ENCODE results near the gene IPCEF1.
"Not testable (repeated sequence)": the region's sequence is repeated elsewhere in the genome, so short reads cannot be mapped to it uniquely, and the experiment has no call there.

Gene IPCEF1

GRCh38 chr6:154202958-154203357 lies 153.6 kb downstream of the IPCEF1 start:
- no peak overlapping the region for H3K4me3 ChIP-seq (ENCODE audit: low read depth, low read length)
- no peak for TF ChIP-seq CTCF (IDR thresholded peaks at IDR 0.05; ENCODE audit: low read depth, low read length)
- in situ Hi-C loops (cut with HindIII; ENCODE audit: low sequenced_read_pairs), result no loop called here
- DNase-seq (ENCODE audit: low read depth, low spot score), result no peak

GRCh38 chr6:154202339-154202738 lies 154.3 kb downstream of the IPCEF1 start:
- H3K4me3 ChIP-seq (ENCODE audit: low read depth, low read length), result no peak overlapping the region
- TF ChIP-seq CTCF (IDR thresholded peaks at IDR 0.05; ENCODE audit: low read depth, low read length), result no peak
- no peak for DNase-seq (ENCODE audit: low read depth, low spot score)
- in situ Hi-C loops (cut with HindIII; ENCODE audit: low sequenced_read_pairs), result no loop called here

GRCh38 chr6:154201688-154202087 lies 154.9 kb downstream of the IPCEF1 start:
- in situ Hi-C loops (cut with HindIII; ENCODE audit: low sequenced_read_pairs); H3K4me3 ChIP-seq (ENCODE audit: low read depth, low read length); DNase-seq (ENCODE audit: low read depth, low spot score): not testable (repeated sequence)

GRCh38 chr6:154197196-154197860 lies 159.3 kb downstream of the IPCEF1 start:
- H3K4me3 ChIP-seq (ENCODE audit: low read depth, low read length), result no peak overlapping the region
- no peak for TF ChIP-seq CTCF (IDR thresholded peaks at IDR 0.05; ENCODE audit: low read depth, low read length)
- peak; percentile 57 for DNase-seq (ENCODE audit: low read depth, low spot score)
- in situ Hi-C loops (cut with HindIII; ENCODE audit: low sequenced_read_pairs), result no loop called here

GRCh38 chr6:154196333-154196885 lies 160.2 kb downstream of the IPCEF1 start:
- DNase-seq (ENCODE audit: low read depth, low spot score), result no peak
- in situ Hi-C loops (cut with HindIII; ENCODE audit: low sequenced_read_pairs), result no loop called here
- no peak overlapping the region for H3K4me3 ChIP-seq (ENCODE audit: low read depth, low read length)
- TF ChIP-seq CTCF (IDR thresholded peaks at IDR 0.05; ENCODE audit: low read depth, low read length), result no peak

- in situ Hi-C loops (cut with HindIII; ENCODE audit: low sequenced_read_pairs), result no loop called here
- no peak overlapping the region for H3K4me3 ChIP-seq (ENCODE audit: low read depth, low read length)
- TF ChIP-seq CTCF (IDR thresholded peaks at IDR 0.05; ENCODE audit: low read depth, low read length), result no peak
- no peak for DNase-seq (ENCODE audit: low read depth, low spot score)
Measured at GRCh38 chr6:154187714-154188113, 168.9 kb downstream of the IPCEF1 start.

- TF ChIP-seq CTCF (IDR thresholded peaks at IDR 0.05; ENCODE audit: low read depth, low read length), result no peak
- in situ Hi-C loops (cut with HindIII; ENCODE audit: low sequenced_read_pairs), result no loop called here
- no peak for DNase-seq (ENCODE audit: low read depth, low spot score)
- H3K4me3 ChIP-seq (ENCODE audit: low read depth, low read length), result no peak overlapping the region
Measured at GRCh38 chr6:154187203-154187602, 169.4 kb downstream of the IPCEF1 start.
